Heart left ventricle (tissue), 13 donors: ENCODE data around the gene FKBP6.

ENCODE experiments used
- CTCF ChIP-seq, 12 donors: fragments of 200-600 bp; sonication (generic) in 4 of 12; IDR thresholded peaks; one replicate each; pipeline versions ENCODE4 v1.5.0 to v1.8.0; 2018 to 2022; ENCODE audit warnings: antibody characterized with exemption in 12 of 12, mild to moderate bottlenecking in 5 of 12
- POLR2A ChIP-seq, 2 donors: fragments of 450-650 bp; IDR thresholded peaks; one replicate each; pipeline ENCODE4 v1.6.1; 2017; ENCODE audit warnings: antibody characterized with exemption in 2 of 2, mild to moderate bottlenecking in 2 of 2, moderate library complexity in 2 of 2
- donor health status: ischemic (EF 13 %, LVEDD 7.1; RV severe dilation, severe dysfunction).
- donor health status: DM: no; HTN: yes; CAD: no.
- donor health status: DM: no; HTN: no; CAD: no.
- donor health status: ischemic (EF 25% LVEDD 6.9; RV normal size, moderate dysfunction).
- donor health status: ischemic (EF 25% LVEDD 5.7; RV mildly dilated, moderate dysfunction).
- donor health status: ischemic (EF 35%, LVEDD 5.7; RV mildly dilated, moderate dysfunction).
- donor health status: nonischemic (EF 11% LVEDD 7.7; RV severe dilation, severe dysfunction).
- donor health status: DM: yes; HTN: yes; CAD: no.
- donor health status: PGD.
- donor health status: ischemic (EF 29% LVEDD 5.4; RV normal size, mild dysfunction).
- donor health status: nonischemic (EF 23%, LVEDD 6.1; RV moderate dilation, normal function).

- no peak for TF ChIP-seq CTCF (IDR thresholded peaks at IDR 0.05)
- TF ChIP-seq POLR2A (IDR thresholded peaks at IDR 0.05) = no peak
Observed at GRCh38 chr7:73397521-73398281, 69.7 kb downstream of the FKBP6 start.
